IMR-90 (cell line): Measurements from ENCODE around the gene C3orf70.

ENCODE experiments used
- CTCF ChIP-seq: conservative IDR thresholded peaks from 2 replicates; pipeline ENCODE4 v1.5.1; 2012; ENCODE audit warnings: mild to moderate bottlenecking, low read depth, low read length, improper control_type of control experiment
- POLR2A ChIP-seq: IDR thresholded peaks from 2 replicates; pipeline ENCODE4 v1.6.1; 2012; ENCODE audit warnings: mild to moderate bottlenecking, low read depth, low read length

GRCh38 chr3:185157347-185157746 is 4.5 kb upstream of the C3orf70 start:
- TF ChIP-seq CTCF (no peak), POLR2A (no peak)
